ENCODE measurements around the gene SIGLEC7.

The SIGLEC7 gene

DNA sequence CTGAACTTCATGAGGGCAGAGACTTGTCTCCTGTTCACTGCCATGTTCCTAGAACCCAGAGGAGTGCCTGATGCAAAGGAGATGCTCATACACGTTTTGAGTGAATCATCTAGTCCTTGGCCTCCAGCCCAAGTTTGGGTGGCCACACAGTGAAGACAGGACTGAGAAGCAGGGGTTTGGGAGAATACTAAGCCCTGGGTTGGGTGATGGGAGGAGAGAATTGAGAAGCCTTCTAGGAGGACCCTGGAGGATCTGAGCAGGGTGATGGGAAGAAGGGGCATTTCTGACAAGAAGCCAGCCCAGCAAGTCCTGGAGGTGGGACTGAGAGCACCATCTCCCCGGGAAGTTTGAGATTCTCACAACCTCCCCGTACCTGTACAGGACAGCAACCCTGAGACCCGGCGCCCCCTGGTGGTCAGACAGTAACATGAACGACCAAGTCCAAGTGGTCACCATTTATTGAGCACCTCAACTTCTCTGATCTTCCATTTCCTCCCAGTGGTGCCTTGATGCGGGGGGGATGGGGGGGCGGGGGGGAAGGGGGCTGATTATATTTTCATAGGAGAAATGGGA lies 44.8 kb upstream of the SIGLEC7 start:
- H3K27me3 ChIP-seq: peaks cover 4% of the 10 kb centered on the region
- H3K4me3 ChIP-seq (ENCODE audit: low read depth in 1 of 2, low read length in 1 of 2): no peak overlapping the region
- TF ChIP-seq, protein P1, sequence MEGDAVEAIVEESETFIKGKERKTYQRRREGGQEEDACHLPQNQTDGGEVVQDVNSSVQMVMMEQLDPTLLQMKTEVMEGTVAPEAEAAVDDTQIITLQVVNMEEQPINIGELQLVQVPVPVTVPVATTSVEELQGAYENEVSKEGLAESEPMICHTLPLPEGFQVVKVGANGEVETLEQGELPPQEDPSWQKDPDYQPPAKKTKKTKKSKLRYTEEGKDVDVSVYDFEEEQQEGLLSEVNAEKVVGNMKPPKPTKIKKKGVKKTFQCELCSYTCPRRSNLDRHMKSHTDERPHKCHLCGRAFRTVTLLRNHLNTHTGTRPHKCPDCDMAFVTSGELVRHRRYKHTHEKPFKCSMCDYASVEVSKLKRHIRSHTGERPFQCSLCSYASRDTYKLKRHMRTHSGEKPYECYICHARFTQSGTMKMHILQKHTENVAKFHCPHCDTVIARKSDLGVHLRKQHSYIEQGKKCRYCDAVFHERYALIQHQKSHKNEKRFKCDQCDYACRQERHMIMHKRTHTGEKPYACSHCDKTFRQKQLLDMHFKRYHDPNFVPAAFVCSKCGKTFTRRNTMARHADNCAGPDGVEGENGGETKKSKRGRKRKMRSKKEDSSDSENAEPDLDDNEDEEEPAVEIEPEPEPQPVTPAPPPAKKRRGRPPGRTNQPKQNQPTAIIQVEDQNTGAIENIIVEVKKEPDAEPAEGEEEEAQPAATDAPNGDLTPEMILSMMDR (IDR thresholded peaks at IDR 0.05): peak; percentile 70
- H3K36me3 ChIP-seq: no peaks in the 10 kb centered on the region
- peak overlapping the region; percentile 61 for H3K27ac ChIP-seq
- no peaks in the 10 kb centered on the region for H3K9me3 ChIP-seq
- peaks cover 10 to 18% of the 10 kb centered on the region in 2 experiments for H3K4me1 ChIP-seq (ENCODE audit: control insufficient read depth in 1 of 2, insufficient read depth in 1 of 2, low read depth in 1 of 2, low read length in 1 of 2)

DNA sequence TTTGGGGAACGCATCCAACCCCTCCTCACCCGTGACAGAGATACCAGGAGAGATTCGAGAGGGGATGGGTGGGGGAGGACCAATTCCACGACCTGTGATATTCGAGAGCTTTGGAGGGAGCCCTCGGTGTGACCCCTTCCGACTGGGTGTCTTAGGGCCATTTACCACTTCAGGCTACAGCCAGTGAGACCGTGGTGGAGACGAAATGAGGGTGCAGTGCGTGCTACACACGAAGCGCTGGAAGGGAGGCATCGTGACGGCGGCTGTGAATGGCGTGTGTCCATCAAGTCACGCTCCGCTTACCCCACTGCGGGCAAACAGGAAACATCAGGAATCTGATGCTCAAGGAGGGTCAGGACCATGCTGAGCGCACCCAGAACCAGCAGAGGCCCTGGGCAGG lies 44.3 kb upstream of the SIGLEC7 start:
- TF ChIP-seq, protein P1 (IDR thresholded peaks at IDR 0.05): no peak
- H3K27me3 ChIP-seq: peaks cover 4% of the 10 kb centered on the region
- no peaks in the 10 kb centered on the region for H3K9me3 ChIP-seq
- peaks cover 10 to 18% of the 10 kb centered on the region in 2 experiments for H3K4me1 ChIP-seq (ENCODE audit: control insufficient read depth in 1 of 2, insufficient read depth in 1 of 2, low read depth in 1 of 2, low read length in 1 of 2)
- H3K4me3 ChIP-seq (ENCODE audit: low read depth in 1 of 2, low read length in 1 of 2): no peak overlapping the region
- H3K27ac ChIP-seq: no peak overlapping the region
- peaks cover 5% of the 10 kb centered on the region for H3K36me3 ChIP-seq

DNA sequence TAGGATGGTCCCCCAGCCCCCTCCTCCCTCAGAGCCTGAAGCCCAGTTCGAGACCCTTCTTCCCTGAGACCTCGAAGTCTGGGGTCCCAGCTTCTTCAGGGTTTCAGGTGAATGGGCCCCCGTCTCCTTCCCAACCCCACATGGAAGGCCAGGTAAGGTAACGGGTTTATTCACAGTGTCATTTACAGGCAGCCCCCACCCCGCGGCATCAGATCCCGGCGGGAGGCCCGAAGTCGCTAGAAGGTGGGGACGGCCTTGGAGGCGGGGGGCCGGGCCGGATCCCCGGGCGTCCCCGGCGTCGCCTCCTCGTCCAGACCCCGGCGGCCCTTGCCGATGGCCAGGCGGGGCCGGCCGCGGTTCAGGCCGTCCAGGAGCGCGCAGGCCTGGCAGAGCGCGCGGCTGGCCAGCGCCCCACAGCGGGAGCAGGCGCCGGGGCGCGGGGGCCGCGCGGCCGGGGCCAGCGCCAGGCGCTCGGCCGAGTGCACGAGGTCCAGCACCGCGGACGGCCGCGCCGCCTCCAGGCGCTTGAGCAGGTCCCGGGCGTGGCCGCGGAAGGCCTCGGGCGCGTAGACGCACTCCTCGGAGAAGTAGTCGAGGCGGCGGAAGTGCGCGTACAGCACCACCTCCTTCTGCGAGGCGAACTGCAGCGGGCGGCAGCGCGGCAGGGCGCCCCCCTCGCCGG lies 43.6 kb upstream of the SIGLEC7 start:
- TF ChIP-seq, protein P1 (IDR thresholded peaks at IDR 0.05): peak; percentile 35
- Histone ChIP-seq H3K27me3 (peaks cover 4% of the 10 kb centered on the region), H3K27ac (peak overlapping the region; percentile 58), H3K4me1 (ENCODE audit: control insufficient read depth in 1 of 2, insufficient read depth in 1 of 2, low read depth in 1 of 2, low read length in 1 of 2) (peaks cover 10 to 18% of the 10 kb centered on the region in 2 experiments), H3K4me3 (ENCODE audit: low read depth in 1 of 2, low read length in 1 of 2) (peak overlapping the region in 1 of 2 experiments; percentile 20), H3K9me3 (no peaks in the 10 kb centered on the region), H3K36me3 (peaks cover 9% of the 10 kb centered on the region)

DNA sequence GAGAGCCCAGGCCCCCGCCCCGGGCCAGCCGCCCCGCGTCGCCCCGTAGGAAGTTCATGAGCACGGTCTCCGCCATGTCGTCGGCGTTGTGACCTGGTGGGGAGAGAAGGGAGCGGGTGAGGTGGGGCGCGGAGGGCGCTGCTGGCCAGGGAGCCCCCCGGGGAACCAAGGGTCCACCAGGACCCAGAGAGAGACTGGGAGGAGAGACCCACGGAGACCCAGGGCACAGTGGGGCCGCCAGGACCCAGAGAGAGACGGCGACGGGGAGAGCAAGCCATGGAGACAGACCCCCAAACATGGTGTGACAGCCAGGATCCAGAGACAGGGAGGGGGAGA lies 43.1 kb upstream of the SIGLEC7 start:
- Histone ChIP-seq H3K9me3 (no peaks in the 10 kb centered on the region), H3K36me3 (peaks cover 13% of the 10 kb centered on the region), H3K4me3 (ENCODE audit: low read depth in 1 of 2, low read length in 1 of 2) (peak overlapping the region in 1 of 2 experiments; percentile 20), H3K4me1 (ENCODE audit: control insufficient read depth in 1 of 2, insufficient read depth in 1 of 2, low read depth in 1 of 2, low read length in 1 of 2) (peaks cover 10 to 18% of the 10 kb centered on the region in 2 experiments), H3K27ac (peak overlapping the region; percentile 58), H3K27me3 (peaks cover 3% of the 10 kb centered on the region)
- TF ChIP-seq, protein P1 (IDR thresholded peaks at IDR 0.05): no peak

DNA sequence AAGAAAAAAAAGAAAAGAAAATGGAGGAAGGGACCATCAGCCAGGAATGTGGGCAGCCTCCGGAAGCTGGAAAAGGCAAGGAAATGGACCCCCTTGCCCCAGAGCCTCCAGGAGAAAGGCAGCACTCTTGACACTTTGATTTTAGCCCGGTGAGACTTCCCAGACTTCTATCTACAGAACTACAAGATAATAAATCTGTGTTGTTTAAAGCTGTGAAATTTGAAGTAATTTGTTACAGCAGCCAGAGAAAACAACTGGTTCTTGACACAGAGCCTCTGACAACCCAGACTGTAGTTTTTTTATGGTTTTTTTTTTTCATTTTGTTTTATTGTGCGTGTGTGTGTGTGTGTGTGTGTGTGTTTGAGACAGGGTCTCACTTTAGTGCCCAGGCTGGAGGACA lies 41.5 kb upstream of the SIGLEC7 start:
- H3K4me3 ChIP-seq (ENCODE audit: low read depth in 1 of 2, low read length in 1 of 2): no peak overlapping the region
- H3K27me3 ChIP-seq: no peaks in the 10 kb centered on the region
- peaks cover 10 to 18% of the 10 kb centered on the region in 2 experiments for H3K4me1 ChIP-seq (ENCODE audit: control insufficient read depth in 1 of 2, insufficient read depth in 1 of 2, low read depth in 1 of 2, low read length in 1 of 2)
- H3K27ac ChIP-seq: no peak overlapping the region
- H3K9me3 ChIP-seq: no peaks in the 10 kb centered on the region
- TF ChIP-seq, protein P1 (IDR thresholded peaks at IDR 0.05): no peak
- peaks cover 13% of the 10 kb centered on the region for H3K36me3 ChIP-seq

Measured in neutrophil (primary cell).